ENCODE results near the gene CTNNA3. TPM values are rescaled to one million over a fixed set of nuclear protein-coding genes. Genes with fewer than 3 reads are reported as not detected.

Gene CTNNA3
- total RNA-seq, 4 donors from 2014 or later = 0.04 to 0.19 (median 0.11) TPM

GRCh38 chr10:67603086-67603485 lies 92.9 kb downstream of the CTNNA3 start:
- TF ChIP-seq CTCF (IDR thresholded peaks at IDR 0.05) = no peak
- TF ChIP-seq POLR2A (IDR thresholded peaks at IDR 0.05) = no peak
- intact Hi-C loops (cut with DNase I; ENCODE audit: low total_unique reads) = no loop called here
- no peak overlapping the region for H3K4me3 ChIP-seq (ENCODE audit: low read depth, poor library complexity, severe bottlenecking)
- 85 to 88% methylated on average over 8 of the region's 8 CpGs for WGBS, 2 donors
- no peak for DNase-seq (ENCODE audit: low spot score in 2 of 2)

GRCh38 chr10:67602268-67602950 lies 93.6 kb downstream of the CTNNA3 start:
- no peak overlapping the region for H3K4me3 ChIP-seq (ENCODE audit: low read depth, poor library complexity, severe bottlenecking)
- intact Hi-C loops (cut with DNase I; ENCODE audit: low total_unique reads) = loop anchor here (1.0 kb wide), 1 partner anchor 23 kb away; no protein-coding TSS in a partner anchor
- WGBS, 2 donors = 36 to 38% methylated on average over 4 of the region's 4 CpGs
- no peak for DNase-seq (ENCODE audit: low spot score in 2 of 2)
- TF ChIP-seq POLR2A (IDR thresholded peaks at IDR 0.05) (no peak), CTCF (IDR thresholded peaks at IDR 0.05) (no peak)

- no peak overlapping the region for H3K4me3 ChIP-seq (ENCODE audit: low read depth, poor library complexity, severe bottlenecking)
- TF ChIP-seq CTCF (IDR thresholded peaks at IDR 0.05) = no peak
- no peak for TF ChIP-seq POLR2A (IDR thresholded peaks at IDR 0.05)
- DNase-seq (ENCODE audit: low spot score in 2 of 2) = no peak
- intact Hi-C loops (cut with DNase I; ENCODE audit: low total_unique reads) = no loop called here
Observed at GRCh38 chr10:67599597-67599996, 96.4 kb downstream of the CTNNA3 start.

GRCh38 chr10:67596641-67597040 lies 99.4 kb downstream of the CTNNA3 start:
- intact Hi-C loops (cut with DNase I; ENCODE audit: low total_unique reads) = no loop called here
- TF ChIP-seq POLR2A (IDR thresholded peaks at IDR 0.05) = no peak
- TF ChIP-seq CTCF (IDR thresholded peaks at IDR 0.05) = no peak
- DNase-seq (ENCODE audit: low spot score in 2 of 2) = no peak
- H3K4me3 ChIP-seq (ENCODE audit: low read depth, poor library complexity, severe bottlenecking) = no peak overlapping the region

- intact Hi-C loops (cut with DNase I; ENCODE audit: low total_unique reads) = no loop called here
- H3K4me3 ChIP-seq (ENCODE audit: low read depth, poor library complexity, severe bottlenecking) = no peak overlapping the region
- 75 to 91% methylated on average over 2 of the region's 2 CpGs for WGBS, 2 donors
- TF ChIP-seq POLR2A (IDR thresholded peaks at IDR 0.05) = no peak
- TF ChIP-seq CTCF (IDR thresholded peaks at IDR 0.05) = no peak
- no peak for DNase-seq (ENCODE audit: low spot score in 2 of 2)
Observed at GRCh38 chr10:67587771-67588170, 108.2 kb downstream of the CTNNA3 start.

- no peak overlapping the region for H3K4me3 ChIP-seq (ENCODE audit: low read depth, poor library complexity, severe bottlenecking)
- DNase-seq (ENCODE audit: low spot score in 2 of 2) = no peak
- WGBS, 2 donors = 84 to 89% methylated on average over 1 of the region's 1 CpG
- intact Hi-C loops (cut with DNase I; ENCODE audit: low total_unique reads) = no loop called here
- no peak for TF ChIP-seq POLR2A (IDR thresholded peaks at IDR 0.05)
- no peak for TF ChIP-seq CTCF (IDR thresholded peaks at IDR 0.05)
Observed at GRCh38 chr10:67575532-67575931, 120.5 kb downstream of the CTNNA3 start.

Measured in lower leg skin (tissue), 4 donors.